HL-60 (cell line): ENCODE results near the gene GRIP2.

ENCODE experiments used
- DNase-seq, 2 experiments: peaks; one replicate each; pipeline ENCODE4 v3.0.0-alpha.2; 2010 to 2020; ENCODE audit warnings: low read depth in 1 of 2, low spot score in 1 of 2
- H3K27ac ChIP-seq: fragments of 250-450 bp; sonication (Bioruptor Pico); replicated peaks from 2 replicates; pipeline ENCODE4 v1.5.1; 2020; ENCODE audit warnings: mild to moderate bottlenecking, moderate library complexity
- H3K27me3 ChIP-seq: fragments of 250-450 bp; sonication (Bioruptor Pico); 2 replicates; pipeline ENCODE4 v1.5.1; 2021; ENCODE audit warnings: mild to moderate bottlenecking, moderate library complexity; ENCODE audit not compliant: insufficient read depth, poor library complexity, severe bottlenecking
- H3K4me3 ChIP-seq: replicated peaks from 2 replicates; pipeline ENCODE4 v1.5.1; 2011; ENCODE audit warnings: mild to moderate bottlenecking, control low read depth, low read length; ENCODE audit not compliant: insufficient read depth
- GABPA ChIP-seq: IDR thresholded peaks from 2 replicates; pipeline ENCODE4 v1.6.1; 2012; ENCODE audit warnings: low read depth
- POLR2AphosphoS5 ChIP-seq: IDR thresholded peaks from 2 replicates; pipeline ENCODE4 v1.6.1; 2012; ENCODE audit warnings: low read depth
- SPI1 ChIP-seq: IDR thresholded peaks from 2 replicates; pipeline ENCODE4 v1.6.1; 2012; ENCODE audit warnings: low read depth, mild to moderate bottlenecking, borderline replicate concordance
- TF ChIP-seq, protein P1 (sequence below): IDR thresholded peaks from one replicate; pipeline ENCODE4 v1.5.1; 2011; ENCODE audit warnings: low read length, control low read depth, inconsistent platforms; ENCODE audit not compliant: insufficient read depth
- TF ChIP-seq, protein P2 (sequence below): IDR thresholded peaks from 2 replicates; pipeline ENCODE4 v1.6.1; 2012; ENCODE audit warnings: low read depth; ENCODE audit not compliant: insufficient replicate concordance

GRIP2 gene

DNA sequence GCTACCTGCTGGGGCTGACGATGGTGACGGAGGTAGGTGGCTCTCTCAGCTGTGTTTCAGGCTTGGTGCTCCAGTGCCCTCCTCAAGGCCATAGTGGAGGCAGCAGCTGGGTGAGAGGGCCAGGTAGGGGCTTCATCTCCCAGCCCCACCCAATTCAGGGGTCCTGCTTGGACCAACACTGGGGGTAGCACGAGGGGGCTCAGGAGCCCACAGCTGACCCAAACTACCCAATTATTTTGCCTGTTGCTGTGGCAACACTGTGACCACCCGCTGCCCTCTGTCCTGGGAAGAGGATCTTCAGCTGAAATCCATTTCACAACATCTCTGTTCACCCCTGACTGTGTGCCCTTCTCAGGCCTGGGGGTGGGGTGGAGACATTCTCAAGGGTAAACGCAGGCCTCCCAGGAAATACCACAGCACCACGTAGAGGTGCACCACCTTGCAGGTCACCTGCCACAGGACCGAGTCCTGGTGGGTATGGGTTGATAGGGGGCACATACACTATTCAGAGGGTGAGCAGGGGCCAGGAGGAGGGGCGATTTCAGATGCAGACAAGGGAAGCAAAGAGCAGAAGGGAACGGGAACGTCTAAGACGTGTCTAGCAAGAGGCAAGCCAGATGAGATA is 62.7 kb downstream of the GRIP2 start:
- no peak for TF ChIP-seq GABPA
- TF ChIP-seq, protein P1, sequence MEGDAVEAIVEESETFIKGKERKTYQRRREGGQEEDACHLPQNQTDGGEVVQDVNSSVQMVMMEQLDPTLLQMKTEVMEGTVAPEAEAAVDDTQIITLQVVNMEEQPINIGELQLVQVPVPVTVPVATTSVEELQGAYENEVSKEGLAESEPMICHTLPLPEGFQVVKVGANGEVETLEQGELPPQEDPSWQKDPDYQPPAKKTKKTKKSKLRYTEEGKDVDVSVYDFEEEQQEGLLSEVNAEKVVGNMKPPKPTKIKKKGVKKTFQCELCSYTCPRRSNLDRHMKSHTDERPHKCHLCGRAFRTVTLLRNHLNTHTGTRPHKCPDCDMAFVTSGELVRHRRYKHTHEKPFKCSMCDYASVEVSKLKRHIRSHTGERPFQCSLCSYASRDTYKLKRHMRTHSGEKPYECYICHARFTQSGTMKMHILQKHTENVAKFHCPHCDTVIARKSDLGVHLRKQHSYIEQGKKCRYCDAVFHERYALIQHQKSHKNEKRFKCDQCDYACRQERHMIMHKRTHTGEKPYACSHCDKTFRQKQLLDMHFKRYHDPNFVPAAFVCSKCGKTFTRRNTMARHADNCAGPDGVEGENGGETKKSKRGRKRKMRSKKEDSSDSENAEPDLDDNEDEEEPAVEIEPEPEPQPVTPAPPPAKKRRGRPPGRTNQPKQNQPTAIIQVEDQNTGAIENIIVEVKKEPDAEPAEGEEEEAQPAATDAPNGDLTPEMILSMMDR = no peak
- TF ChIP-seq, protein P2, sequence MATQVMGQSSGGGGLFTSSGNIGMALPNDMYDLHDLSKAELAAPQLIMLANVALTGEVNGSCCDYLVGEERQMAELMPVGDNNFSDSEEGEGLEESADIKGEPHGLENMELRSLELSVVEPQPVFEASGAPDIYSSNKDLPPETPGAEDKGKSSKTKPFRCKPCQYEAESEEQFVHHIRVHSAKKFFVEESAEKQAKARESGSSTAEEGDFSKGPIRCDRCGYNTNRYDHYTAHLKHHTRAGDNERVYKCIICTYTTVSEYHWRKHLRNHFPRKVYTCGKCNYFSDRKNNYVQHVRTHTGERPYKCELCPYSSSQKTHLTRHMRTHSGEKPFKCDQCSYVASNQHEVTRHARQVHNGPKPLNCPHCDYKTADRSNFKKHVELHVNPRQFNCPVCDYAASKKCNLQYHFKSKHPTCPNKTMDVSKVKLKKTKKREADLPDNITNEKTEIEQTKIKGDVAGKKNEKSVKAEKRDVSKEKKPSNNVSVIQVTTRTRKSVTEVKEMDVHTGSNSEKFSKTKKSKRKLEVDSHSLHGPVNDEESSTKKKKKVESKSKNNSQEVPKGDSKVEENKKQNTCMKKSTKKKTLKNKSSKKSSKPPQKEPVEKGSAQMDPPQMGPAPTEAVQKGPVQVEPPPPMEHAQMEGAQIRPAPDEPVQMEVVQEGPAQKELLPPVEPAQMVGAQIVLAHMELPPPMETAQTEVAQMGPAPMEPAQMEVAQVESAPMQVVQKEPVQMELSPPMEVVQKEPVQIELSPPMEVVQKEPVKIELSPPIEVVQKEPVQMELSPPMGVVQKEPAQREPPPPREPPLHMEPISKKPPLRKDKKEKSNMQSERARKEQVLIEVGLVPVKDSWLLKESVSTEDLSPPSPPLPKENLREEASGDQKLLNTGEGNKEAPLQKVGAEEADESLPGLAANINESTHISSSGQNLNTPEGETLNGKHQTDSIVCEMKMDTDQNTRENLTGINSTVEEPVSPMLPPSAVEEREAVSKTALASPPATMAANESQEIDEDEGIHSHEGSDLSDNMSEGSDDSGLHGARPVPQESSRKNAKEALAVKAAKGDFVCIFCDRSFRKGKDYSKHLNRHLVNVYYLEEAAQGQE = no peak
- H3K27ac ChIP-seq = no peak overlapping the region
- H3K4me3 ChIP-seq = no peak overlapping the region
- no peaks in the 10 kb centered on the region for H3K27me3 ChIP-seq
- no peak for DNase-seq

DNA sequence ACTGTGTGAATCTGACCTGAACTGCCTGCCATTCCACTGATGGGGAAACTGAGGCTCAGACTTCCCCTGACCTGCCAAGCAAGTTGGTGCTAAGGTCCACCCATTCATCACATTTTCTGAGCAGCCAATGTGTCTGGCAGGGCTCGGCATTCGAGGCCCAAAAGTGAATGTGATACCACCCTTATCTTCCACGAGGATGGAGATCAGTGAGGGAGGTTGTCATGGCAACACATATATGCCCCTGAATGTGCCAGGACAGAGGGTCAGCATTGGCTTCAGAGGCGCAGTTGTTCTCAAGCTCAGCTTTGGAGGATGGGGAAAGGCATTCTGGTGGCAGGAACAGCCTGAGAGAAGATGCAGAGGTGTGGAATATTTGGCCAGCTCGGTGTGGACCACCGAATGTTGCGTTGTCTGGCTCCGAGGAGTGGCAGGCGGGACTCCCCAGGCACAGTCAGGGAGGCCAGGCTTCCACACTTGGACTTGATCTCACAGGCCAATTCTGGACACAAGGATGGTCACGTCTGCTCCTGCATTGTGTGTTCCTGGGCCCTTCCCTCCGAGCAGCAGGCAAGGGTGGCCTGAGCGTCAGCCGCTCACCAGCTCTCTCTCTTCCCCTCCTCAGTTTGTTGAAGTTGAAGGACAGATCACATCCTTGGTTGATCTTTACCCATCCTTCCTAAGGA is 63.4 kb downstream of the GRIP2 start:
- no peak overlapping the region for H3K27ac ChIP-seq
- no peaks in the 10 kb centered on the region for H3K27me3 ChIP-seq
- no peak for TF ChIP-seq POLR2AphosphoS5
- TF ChIP-seq SPI1 = no peak
- TF ChIP-seq, protein P1 = no peak
- no peak for TF ChIP-seq GABPA
- TF ChIP-seq, protein P2 = no peak
- no peak overlapping the region for H3K4me3 ChIP-seq
- no peak for DNase-seq

DNA sequence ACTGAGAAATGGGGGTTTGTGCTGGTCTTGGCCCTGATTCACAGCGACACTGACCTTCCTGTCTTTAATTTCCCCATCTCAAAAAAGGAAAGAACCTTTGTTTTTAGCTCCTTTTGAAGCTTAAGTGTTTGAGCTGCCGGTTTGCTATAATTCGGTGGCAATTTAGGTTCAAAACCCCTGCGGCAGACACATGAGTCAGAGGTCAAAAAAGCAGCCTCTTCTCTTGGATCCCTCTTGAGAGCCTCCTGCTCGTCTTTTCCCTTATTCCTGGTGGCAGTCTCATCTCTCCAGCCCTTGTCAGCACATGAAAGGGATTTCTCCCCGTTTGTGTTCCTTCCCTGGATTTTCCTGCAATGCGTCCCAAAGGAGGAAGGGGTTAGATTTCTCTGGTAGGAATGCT is 64.5 kb downstream of the GRIP2 start:
- DNase-seq = no peak
- Histone ChIP-seq H3K27me3 (no peaks in the 10 kb centered on the region), H3K4me3 (no peak overlapping the region), H3K27ac (no peak overlapping the region)
- no peak for TF ChIP-seq SPI1
- TF ChIP-seq, protein P2 = no peak
- TF ChIP-seq, protein P1 = no peak
- TF ChIP-seq GABPA = no peak
- TF ChIP-seq POLR2AphosphoS5 = no peak
